ENCODE results near the gene EPOP. TPM values are rescaled to one million over a fixed set of nuclear protein-coding genes. Genes with fewer than 3 reads are reported as not detected.

The EPOP gene
- total RNA-seq: 2.4 and 4.2 TPM in 2 replicates

DNA sequence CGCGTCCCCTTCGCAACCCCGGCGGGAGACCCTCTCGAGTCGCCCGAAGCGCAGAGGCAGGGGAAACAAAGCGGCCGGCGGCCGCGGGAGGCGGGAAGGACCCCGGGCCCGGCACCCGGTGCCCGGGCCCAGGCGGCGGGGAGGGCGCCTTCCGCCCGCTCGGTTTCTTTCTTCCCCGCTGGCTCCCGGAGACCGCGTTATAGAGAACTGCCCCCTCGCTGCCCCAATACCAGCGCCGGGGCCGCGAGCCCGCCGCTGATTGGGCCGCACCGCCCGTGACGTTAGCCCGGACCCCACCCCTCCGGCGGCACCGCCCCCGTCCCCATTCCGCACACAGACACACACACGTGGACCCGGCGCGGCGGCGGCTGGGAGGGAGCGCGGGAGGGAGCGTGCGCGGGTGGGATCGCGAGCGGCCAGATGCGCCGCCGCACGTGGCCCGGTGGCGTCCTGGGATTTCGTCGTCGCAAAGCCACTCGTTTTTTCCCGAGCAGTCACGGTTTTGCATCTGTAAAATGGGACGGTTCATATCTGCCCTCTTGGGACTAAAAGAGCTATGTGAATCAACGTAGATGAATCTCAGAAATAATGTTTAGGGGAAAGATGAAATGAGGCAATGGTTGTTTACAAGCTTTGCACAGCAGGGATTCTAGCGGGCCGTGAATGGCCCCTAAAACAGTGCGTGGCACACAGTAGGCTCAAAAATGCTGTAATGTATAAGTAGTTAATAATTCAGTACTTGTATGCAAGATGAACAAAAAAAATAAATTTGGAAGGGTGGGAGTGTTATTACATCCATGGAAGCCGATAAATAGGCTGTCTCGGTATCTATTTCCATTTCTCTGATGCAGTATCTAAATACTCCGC is at the start of gene EPOP:
Gene EPOP, minus strand, starts transcription at position 209 of the 867 bp plus-strand sequence. CDS start 462 bp downstream, outside the sequence.
- H3K27me3 ChIP-seq (ENCODE audit: control insufficient read depth, insufficient read depth, low read length): peaks cover 10% of the 10 kb centered on the region

DNA sequence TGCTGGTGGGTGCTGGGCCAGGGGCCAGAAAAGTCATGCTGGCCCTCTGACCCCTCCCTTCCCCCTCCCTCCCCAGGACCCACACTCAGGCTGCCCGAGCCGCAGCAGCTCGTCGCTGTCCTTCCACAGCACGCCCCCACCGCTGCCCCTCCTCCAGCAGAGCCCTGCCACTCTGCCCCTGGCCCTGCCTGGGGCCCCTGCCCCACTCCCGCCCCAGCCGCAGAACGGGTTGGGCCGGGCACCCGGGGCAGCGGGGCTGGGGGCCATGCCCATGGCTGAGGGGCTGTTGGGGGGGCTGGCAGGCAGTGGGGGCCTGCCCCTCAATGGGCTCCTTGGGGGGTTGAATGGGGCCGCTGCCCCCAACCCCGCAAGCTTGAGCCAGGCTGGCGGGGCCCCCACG is 47.0 kb upstream of the EPOP start:
- FAIRE-seq (no peak), DNase-seq (ENCODE audit: low read depth) (no peak)
- Histone ChIP-seq H3K27me3 (ENCODE audit: control insufficient read depth, insufficient read depth, low read length) (no peaks in the 10 kb centered on the region), H3K36me3 (ENCODE audit: control insufficient read depth, insufficient read depth, low read length) (peaks cover 15% of the 10 kb centered on the region), H3K4me3 (ENCODE audit: low read depth, low read length) (no peak overlapping the region)
- TF ChIP-seq, protein P1, sequence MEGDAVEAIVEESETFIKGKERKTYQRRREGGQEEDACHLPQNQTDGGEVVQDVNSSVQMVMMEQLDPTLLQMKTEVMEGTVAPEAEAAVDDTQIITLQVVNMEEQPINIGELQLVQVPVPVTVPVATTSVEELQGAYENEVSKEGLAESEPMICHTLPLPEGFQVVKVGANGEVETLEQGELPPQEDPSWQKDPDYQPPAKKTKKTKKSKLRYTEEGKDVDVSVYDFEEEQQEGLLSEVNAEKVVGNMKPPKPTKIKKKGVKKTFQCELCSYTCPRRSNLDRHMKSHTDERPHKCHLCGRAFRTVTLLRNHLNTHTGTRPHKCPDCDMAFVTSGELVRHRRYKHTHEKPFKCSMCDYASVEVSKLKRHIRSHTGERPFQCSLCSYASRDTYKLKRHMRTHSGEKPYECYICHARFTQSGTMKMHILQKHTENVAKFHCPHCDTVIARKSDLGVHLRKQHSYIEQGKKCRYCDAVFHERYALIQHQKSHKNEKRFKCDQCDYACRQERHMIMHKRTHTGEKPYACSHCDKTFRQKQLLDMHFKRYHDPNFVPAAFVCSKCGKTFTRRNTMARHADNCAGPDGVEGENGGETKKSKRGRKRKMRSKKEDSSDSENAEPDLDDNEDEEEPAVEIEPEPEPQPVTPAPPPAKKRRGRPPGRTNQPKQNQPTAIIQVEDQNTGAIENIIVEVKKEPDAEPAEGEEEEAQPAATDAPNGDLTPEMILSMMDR (IDR thresholded peaks at IDR 0.05; ENCODE audit: insufficient read depth, low read length, severe bottlenecking): no peak

More for the DNA sequence above, at the start of gene EPOP:
- Histone ChIP-seq H3K4me3 (ENCODE audit: low read depth, low read length) (peak within 1 kb of the TSS; percentile 53), H3K36me3 (ENCODE audit: control insufficient read depth, insufficient read depth, low read length) (no peaks in the 10 kb centered on the region)
- no peak for FAIRE-seq
- TF ChIP-seq, protein P1 (IDR thresholded peaks at IDR 0.05; ENCODE audit: insufficient read depth, low read length, severe bottlenecking): no peak
- DNase-seq (ENCODE audit: low read depth): peak; percentile 58

DNA sequence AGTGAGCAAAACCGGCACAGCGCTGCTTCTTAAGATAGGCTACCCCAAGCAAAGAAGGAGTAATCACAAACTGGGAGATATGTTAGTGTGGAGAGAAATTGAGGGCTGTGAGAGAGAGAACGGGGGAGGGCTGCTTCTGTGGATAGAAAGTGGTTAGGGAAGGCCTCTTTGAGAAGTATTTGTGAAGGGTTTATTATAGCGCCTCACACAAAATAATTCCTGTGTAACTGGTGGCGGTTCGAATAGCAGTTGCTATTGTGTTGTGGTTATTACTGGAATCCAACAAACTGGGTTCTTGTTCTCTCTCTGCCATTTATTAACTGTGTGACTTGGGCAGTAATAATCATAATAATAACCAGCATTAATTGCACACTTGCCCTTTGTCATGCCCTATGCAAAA is 46.2 kb upstream of the EPOP start:
- Histone ChIP-seq H3K27me3 (ENCODE audit: control insufficient read depth, insufficient read depth, low read length) (no peaks in the 10 kb centered on the region), H3K36me3 (ENCODE audit: control insufficient read depth, insufficient read depth, low read length) (peaks cover 17% of the 10 kb centered on the region), H3K4me3 (ENCODE audit: low read depth, low read length) (no peak overlapping the region)
- TF ChIP-seq, protein P1 (IDR thresholded peaks at IDR 0.05; ENCODE audit: insufficient read depth, low read length, severe bottlenecking): no peak
- no peak for DNase-seq (ENCODE audit: low read depth)
- FAIRE-seq: no peak

DNA sequence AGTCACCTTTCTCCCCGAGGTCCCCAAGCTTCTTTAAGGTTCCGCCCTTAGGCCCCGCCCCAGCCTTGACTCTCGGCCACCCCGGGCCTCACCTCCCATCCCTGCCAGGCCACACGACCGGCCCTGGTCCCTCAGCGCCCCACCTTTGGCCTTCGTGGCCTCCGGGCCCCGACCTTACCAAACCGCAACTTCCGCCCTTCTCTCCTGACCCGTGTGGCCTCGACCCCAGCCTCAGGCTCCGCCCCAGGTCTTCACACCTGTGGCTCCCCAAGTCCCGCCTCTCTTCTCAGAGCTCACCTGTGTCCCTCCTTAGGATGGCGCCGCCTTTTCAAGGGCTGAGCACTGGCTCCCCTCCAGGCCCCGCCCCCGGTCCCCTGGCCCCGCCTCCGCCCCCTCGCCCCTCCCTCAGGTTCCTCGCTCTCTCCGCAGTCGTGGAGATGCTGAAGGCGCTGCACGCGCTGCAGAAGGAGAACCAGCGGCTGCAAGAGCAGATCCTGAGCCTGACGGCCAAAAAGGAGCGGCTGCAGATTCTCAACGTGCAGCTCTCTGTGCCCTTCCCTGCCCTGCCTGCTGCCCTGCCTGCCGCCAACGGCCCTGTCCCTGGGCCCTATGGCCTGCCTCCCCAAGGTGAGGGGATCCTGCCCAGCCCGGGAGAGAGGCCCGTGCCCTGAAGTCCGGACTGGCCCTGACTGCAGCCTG is 45.3 kb upstream of the EPOP start:
- peaks cover 18% of the 10 kb centered on the region for H3K36me3 ChIP-seq (ENCODE audit: control insufficient read depth, insufficient read depth, low read length)
- TF ChIP-seq, protein P1 (IDR thresholded peaks at IDR 0.05; ENCODE audit: insufficient read depth, low read length, severe bottlenecking): no peak
- no peaks in the 10 kb centered on the region for H3K27me3 ChIP-seq (ENCODE audit: control insufficient read depth, insufficient read depth, low read length)
- no peak for DNase-seq (ENCODE audit: low read depth)
- no peak overlapping the region for H3K4me3 ChIP-seq (ENCODE audit: low read depth, low read length)
- FAIRE-seq: no peak

DNA sequence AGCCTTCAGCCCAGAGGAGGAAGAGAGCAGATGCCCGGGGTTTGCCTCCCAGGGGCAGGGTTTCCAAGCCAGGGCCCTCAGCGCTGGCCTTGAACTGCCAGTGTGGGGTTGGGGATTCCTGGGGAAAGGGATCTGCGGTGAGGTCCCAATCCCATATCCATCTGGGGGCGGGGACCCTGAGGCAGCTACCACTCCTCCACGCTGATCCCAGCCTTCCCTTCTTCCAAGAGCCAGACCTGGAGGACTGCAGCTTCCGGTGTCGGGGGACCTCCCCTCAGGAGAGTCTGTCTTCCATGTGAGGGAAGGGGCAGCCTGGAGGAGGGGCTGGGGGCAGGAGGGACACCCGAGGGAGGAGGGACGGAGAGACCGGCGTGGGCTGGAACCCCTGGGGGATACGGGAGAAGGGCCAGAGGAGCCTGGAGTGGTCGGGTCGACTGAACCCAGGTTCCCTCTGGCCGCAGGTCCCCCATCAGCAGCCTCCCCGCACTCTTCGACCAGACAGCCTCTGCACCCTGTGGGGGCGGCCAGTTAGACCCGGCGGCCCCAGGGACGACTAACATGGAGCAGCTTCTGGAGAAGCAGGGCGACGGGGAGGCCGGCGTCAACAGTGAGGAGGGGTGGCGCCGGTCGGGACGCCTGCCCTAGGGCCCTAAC is 44.7 kb upstream of the EPOP start:
- no peaks in the 10 kb centered on the region for H3K27me3 ChIP-seq (ENCODE audit: control insufficient read depth, insufficient read depth, low read length)
- peaks cover 18% of the 10 kb centered on the region for H3K36me3 ChIP-seq (ENCODE audit: control insufficient read depth, insufficient read depth, low read length)
- FAIRE-seq (no peak), DNase-seq (ENCODE audit: low read depth) (no peak)
- no peak overlapping the region for H3K4me3 ChIP-seq (ENCODE audit: low read depth, low read length)
- TF ChIP-seq, protein P1 (IDR thresholded peaks at IDR 0.05; ENCODE audit: insufficient read depth, low read length, severe bottlenecking): no peak
